A172 (cell line): ENCODE data around the gene SLC5A2. TPM values are rescaled to one million over a fixed set of nuclear protein-coding genes. Genes with fewer than 3 reads are reported as not detected.
"Not testable (repeated sequence)": the region's sequence is repeated elsewhere in the genome, so short reads cannot be mapped to it uniquely, and the experiment has no call there.

ENCODE experiments used
- DNase-seq: peaks from one replicate; pipeline ENCODE4 v3.0.0-alpha.2; 2015; ENCODE audit warnings: low spot score
- total RNA-seq: library from RNA; depleted of rRNA; stranded (reverse); fragments of >200 nt; shearing (Covaris generic); gene quantifications from 2 replicates; pipeline ENCODE4 v1.2.3, GENCODE V29; 2014

The SLC5A2 gene
- total RNA-seq, 1 experiment from 2014 or later, result not detected

DNA sequence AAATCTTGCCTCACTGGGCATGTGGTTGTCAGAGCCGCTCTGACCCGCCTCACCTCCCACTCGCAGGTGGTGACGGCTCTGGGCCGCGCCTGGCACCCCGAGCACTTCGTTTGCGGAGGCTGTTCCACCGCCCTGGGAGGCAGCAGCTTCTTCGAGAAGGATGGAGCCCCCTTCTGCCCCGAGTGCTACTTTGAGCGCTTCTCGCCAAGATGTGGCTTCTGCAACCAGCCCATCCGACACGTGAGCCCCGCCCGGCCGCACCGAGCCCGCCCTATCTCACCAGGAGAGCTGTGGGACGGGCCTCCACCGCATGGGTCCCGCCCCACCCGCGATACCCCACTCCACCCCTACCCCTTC is 7.0 kb upstream of the SLC5A2 start:
- DNase-seq, result no peak

DNA sequence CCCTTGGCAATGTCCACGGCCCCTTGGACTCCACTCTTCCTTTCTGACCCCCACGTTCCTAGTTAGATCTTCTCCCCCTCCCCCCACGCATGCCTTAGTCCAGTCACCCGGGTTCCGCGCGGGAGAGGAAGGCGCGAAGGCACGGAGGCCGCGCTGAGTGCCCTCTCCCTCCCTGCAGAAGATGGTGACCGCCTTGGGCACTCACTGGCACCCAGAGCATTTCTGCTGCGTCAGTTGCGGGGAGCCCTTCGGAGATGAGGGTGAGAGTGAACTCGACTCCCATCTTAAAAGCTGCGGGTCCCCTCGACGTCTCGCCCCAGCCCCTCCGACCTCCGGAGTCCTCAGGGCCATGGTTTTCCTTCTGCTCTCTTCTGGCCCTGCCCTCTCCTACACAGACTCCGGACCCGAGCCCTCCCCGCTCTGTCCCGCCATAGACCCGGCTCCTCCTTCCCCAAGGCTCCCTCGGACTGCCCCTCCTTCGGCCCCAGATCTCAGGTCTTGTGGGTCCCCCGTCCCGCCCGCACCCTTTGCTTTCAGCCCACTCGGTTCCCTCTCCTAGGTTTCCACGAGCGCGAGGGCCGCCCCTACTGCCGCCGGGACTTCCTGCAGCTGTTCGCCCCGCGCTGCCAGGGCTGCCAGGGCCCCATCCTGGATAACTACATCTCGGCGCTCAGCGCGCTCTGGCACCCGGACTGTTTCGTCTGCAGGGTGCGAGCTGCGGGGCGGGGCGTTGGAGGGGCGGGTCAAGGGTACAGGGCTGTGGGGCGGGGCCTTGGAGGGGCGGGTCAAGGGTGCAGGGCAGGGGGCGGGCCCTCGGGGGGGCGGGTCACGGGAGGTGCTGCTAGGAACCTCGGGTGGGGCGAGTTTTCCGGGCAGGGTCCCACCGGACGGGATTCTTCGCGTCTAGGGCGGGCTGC is 6.4 kb upstream of the SLC5A2 start:
- no peak for DNase-seq

DNA sequence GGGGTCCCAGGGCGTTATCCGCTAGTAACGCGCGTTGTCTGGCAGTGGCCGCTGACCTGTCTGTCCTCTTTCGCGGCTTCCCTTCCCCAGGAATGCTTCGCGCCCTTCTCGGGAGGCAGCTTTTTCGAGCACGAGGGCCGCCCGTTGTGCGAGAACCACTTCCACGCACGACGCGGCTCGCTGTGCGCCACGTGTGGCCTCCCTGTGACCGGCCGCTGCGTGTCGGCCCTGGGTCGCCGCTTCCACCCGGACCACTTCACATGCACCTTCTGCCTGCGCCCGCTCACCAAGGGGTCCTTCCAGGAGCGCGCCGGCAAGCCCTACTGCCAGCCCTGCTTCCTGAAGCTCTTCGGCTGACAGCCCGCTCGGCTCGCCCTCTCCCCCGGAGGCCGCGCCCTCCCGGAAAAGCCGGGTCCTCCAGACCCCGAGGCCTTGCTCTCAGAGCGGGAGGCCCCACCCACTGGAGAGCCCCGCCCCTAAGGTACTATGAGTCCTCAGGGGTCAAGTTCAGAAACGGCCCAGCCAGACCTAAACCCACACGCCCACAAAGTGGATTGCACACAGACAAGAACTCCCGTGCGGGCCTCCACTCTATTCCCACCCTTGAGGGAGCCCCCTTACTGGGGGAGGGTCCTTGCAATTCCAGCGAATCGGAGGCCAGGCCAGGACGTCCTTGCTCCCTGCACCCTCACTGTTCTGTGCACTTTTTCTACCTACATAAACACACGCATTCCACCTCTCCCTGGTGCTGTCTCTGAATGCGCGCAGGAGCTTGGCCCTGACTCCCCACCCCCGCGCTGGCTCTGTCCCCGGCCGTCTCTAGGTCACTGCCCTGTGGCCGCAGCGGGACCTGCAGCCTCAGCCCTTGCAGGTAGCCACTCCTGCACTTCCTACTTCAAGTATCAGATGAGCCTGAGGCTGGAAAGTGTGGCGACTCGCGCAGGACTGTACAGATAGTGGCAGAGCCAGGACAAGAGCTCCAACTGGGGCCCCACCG is 5.4 kb upstream of the SLC5A2 start:
- DNase-seq, result no peak

DNA sequence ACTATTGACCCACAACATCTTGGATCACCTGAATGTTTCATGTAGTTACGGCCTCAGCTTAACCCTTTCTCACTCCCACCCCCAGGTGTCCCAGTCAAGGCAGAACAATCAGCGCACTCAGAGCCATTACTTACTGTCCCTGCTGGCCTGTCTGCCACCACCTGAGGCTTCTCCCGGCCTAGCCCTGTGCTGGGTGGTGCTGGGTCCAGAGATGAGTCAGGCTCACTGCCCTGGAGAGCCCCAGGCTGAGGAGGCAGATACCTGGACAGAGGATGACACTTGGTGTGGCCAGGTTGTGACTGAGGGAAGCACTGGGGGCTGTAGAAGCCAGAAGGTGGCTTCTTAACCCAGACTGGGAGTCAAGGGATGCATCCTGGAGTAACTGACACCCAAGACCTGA is 4.0 kb upstream of the SLC5A2 start:
- DNase-seq, result no peak

DNA sequence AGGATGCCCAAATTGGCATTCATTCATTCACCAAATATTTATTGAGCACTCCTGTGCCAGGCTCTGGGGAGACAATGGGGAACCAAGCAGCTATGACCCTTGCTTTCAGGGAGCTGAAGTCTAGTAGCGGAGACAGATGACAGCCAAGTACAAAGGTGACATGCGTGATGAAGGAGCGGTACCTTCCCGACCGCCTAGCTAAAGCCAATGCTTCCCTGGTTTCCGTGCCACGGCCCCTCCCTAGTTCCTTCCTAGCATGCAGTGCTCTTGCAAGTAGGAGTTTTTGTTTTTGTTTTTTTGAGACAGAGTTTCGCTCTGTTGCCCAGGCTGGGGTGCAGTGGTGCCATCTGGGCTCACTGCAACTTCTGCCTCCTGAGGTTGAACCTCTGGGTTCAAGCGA is 3.2 kb upstream of the SLC5A2 start:
- DNase-seq, result no peak

DNA sequence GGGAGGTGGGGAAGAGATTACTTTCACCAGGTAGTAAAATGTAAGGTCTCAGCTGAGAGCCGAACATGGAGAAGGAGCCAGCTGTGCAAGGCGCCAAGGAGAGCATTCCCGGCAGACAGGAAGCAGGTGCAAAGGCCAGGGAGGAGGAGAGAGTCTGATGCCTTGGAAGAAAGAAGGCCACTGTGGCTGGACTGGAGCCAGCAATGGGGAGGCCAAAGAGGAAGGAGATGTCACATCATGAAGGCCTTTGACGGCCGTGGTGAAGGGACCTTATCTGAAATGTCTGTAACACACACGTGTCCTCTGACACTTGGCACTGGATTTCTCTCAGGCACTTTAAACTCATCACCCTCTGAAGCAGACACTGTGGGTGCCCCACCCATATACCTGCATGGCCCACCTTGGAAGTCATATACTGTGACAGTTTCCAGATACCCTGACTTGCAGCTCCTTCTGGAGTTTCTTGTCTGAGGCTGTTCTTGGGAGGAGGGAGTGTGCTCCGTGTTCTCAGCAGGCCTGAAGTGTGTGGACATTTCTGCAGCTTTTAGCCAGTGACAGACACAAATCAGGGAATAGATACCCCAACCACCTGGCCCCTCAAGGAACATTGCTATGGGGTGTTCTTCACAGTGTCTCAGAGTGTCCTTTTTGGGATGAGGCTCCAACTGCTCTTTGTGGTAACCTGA is 1.9 kb upstream of the SLC5A2 start:
- DNase-seq, result no peak

DNA sequence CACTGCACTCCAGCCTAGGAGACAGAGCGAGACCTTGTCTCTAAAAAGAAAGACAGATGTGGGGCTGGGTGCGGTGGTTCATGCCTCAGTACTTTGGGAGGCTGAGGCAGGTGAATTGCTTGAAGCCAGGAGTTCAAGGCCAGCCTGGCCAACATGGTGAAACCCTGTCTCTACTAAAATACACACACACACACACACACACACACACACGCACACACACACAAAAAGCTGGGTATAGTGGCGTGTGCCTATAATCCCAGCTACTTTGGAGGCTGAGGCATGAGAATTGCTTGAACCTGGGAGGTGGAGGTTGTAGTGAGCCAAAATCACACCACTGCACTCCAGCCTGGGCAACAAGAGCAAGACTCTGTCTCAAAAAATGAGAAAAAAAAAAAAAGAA is 1.1 kb downstream of the SLC5A2 start:
- not testable (repeated sequence) for DNase-seq

DNA sequence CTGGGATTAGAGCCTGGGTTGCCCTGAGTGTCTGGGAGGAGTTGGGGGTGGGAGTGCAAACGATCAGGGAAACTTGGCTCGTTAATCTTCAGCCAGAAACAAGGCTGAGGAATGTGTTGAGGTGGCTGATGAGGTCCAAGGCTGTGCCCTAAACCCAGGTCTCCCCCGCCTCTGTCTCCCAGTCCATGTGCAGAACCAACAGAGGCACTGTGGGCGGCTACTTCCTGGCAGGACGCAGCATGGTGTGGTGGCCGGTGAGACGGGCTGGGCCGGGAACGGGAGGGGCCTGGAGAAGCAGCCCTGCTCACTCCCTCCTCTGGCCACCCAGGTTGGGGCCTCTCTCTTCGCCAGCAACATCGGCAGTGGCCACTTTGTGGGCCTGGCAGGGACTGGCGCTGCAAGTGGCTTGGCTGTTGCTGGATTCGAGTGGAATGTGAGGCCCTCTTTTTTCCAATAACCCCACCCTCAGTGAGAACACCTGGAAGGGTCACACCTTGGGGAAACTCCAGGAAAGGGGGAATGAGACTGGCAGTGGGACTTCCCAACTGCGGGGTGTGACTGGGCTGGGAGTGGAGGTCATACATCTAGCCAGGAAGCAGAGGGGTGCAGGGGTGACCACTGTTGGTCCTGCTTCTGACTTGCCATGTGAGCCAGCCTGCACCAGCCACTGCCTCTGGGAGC is 1.7 kb downstream of the SLC5A2 start:
- DNase-seq, result no peak

DNA sequence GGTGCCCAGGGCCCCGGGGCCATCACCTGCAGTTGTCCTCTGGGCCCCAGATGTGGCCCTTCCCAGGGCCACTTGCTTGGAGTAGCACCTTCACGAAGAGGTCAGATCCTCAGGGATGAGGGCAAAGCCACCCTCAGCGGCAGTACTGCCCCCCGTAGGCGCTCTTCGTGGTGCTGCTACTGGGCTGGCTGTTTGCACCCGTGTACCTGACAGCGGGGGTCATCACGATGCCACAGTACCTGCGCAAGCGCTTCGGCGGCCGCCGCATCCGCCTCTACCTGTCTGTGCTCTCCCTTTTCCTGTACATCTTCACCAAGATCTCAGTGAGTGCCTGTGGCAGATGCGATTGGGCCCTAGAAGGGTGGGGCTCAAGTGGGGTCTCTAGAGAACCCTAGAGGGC is 2.6 kb downstream of the SLC5A2 start:
- no peak for DNase-seq

DNA sequence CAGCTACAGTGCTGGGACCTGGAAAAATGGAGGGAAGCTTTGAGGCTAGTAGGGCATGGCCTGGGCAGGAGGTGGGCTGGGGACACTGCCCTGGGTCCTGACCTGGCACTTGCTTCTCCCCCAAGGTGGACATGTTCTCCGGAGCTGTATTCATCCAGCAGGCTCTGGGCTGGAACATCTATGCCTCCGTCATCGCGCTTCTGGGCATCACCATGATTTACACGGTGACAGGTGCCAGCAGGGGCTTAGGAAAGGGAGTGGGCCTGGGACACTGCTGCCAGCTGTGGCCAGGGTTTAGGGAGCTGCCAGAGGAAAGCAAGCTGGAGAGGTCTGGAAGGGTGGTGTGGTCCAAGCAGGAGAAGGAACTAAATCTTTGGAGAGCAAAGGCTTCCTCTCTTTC is 3.1 kb downstream of the SLC5A2 start:
- DNase-seq, result no peak

DNA sequence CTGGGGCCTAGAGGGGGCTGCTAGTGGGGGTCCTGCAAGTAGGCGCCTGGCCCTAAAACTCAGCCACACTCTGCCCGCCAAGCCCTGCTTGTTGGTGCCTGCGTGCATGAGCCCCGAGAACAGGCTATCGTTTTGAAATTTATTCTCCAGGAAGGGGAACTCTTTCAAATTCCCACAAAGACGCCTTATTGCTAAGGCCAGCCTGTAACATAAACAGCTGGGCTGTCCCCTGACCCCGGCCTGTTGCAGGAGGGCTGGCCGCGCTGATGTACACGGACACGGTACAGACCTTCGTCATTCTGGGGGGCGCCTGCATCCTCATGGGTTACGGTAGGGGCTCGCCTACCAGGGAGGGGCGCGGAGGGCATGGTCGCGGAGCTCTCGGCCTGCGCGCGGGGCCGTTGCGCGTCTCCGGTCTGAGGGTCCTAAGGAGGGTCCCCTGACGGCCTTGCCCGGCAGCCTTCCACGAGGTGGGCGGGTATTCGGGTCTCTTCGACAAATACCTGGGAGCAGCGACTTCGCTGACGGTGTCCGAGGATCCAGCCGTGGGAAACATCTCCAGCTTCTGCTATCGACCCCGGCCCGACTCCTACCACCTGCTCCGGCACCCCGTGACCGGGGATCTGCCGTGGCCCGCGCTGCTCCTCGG is 4.3 kb downstream of the SLC5A2 start:
- DNase-seq, result no peak

DNA sequence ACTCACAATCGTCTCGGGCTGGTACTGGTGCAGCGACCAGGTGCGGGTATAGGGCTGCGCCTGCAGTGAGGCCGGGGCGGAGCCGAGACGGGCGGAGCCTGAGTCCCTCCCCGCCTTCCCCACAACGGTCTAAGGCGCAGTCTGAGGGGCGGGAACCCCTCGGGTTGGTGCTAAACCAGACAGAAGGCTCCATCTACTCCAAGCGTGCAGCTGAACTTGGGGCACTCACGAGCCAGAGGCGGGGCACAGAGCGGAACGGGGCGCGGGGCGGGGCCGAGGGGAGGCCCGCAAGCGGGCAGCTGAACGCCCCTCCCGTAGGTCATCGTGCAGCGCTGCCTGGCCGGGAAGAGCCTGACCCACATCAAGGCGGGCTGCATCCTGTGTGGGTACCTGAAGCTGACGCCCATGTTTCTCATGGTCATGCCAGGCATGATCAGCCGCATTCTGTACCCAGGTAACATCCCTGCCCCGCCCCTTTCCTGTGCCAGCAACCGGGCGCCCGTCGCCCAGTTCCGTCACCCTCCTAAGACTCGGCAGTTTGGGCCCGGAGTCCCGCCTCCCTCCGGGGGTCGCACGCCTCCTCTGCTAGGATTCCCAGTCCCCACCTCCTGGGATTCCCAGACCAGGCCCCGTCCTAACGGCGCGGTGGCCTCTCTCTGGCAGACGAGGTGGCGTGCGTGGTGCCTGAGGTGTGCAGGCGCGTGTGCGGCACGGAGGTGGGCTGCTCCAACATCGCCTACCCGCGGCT is 5.0 kb downstream of the SLC5A2 start:
- no peak for DNase-seq

DNA sequence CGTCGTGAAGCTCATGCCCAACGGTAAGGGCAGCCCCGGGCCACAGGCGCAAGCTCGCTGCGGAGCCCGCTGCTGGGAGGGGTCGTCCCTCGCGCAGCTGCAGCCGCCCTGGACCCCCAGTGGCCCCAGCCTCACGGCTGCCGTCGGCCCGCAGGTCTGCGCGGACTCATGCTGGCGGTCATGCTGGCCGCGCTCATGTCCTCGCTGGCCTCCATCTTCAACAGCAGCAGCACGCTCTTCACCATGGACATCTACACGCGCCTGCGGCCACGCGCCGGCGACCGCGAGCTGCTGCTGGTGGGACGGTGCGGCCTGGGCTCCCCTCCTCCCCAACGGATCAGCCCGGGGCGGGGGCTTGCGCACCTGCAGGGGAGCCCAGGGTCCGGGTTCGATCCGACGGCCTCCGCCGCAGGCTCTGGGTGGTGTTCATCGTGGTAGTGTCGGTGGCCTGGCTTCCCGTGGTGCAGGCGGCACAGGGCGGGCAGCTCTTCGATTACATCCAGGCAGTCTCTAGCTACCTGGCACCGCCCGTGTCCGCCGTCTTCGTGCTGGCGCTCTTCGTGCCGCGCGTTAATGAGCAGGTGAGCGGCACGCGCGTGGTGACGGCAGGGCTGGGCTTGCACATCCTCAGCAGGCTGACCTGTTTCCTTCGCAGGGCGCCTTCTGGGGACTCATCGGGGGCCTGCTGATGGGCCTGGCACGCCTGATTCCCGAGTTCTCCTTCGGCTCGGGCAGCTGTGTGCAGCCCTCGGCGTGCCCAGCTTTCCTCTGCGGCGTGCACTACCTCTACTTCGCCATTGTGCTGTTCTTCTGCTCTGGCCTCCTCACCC is 5.8 kb downstream of the SLC5A2 start:
- DNase-seq, result no peak

DNA sequence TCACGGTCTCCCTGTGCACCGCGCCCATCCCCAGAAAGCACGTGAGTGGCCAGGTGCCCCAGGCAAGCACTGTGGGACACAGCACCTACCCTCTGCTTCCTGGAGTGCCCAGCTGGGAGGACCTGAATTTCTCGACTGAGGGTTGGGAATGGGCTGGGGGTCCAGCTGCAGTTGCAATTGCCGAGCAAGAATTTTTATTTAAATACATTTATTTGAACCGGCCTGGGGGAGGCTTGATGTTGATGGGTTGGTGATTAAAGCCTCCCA is 6.3 kb downstream of the SLC5A2 start:
- DNase-seq, result no peak

DNA sequence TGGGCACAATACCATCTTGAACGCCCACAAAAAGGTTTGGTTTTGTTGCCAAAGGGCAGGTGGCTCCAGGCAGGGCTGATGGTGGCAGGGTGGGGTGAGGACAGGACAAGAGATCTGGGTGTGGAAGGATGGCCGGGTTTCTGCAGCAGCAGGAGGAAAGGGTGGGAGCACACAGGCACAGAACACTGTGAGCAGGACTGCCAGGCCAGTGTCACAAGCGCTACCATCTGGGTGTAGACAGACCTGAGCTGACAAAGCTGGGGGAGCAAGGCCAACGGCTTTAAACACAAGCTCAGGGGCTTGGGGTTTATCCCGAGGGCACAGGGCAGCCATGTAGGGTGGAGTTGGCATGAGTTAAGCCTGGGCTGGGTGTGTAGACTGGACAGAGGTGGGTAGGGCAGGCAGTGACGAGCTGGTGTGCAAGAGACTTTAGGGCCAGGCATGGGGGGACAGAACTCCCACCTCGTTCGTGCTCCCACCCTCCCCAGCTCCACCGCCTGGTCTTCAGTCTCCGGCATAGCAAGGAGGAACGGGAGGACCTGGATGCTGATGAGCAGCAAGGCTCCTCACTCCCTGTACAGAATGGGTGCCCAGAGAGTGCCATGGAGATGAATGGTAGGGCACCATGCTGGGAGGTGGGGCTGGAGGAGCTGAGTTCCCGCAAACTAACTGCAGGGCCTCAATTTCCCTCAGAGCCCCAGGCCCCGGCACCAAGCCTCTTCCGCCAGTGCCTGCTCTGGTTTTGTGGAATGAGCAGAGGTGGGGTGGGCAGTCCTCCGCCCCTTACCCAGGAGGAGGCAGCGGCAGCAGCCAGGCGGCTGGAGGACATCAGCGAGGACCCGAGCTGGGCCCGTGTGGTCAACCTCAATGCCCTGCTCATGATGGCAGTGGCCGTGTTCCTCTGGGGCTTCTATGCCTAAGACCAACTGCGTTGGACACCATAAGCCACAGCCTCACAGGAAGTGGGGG is 7.0 kb downstream of the SLC5A2 start:
- DNase-seq, result no peak

DNA sequence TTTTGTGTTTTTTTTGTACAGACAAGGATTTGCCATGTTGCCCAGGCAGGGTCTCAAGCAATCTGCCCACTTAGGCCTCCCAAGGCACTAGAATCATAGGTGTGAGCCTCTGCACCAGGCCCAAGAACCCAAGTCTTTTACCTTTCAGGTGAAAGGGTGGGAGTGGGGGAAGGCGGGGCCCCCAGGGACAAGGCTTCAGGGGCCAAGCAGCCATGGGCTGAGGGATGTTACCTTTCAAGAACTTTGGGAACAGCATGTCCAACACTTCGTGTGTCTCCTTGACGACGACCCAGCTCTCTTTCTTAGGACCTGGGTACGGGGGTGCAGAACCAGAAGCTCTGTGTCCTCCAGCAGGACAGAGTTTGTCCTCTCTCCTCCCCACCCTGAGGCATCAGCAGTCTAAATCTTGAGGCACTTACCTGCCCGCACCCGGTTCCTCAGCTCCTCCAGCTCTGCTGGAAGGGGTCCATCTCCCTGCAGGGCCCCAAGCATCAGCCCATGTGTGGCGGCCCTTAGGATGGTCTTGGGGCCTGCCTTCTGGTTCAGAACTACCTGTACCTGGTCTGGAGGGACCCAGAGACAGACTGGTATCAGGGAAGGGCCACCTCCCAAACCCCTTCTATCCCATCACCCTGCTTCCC is 9.0 kb downstream of the SLC5A2 start:
- no peak for DNase-seq

DNA sequence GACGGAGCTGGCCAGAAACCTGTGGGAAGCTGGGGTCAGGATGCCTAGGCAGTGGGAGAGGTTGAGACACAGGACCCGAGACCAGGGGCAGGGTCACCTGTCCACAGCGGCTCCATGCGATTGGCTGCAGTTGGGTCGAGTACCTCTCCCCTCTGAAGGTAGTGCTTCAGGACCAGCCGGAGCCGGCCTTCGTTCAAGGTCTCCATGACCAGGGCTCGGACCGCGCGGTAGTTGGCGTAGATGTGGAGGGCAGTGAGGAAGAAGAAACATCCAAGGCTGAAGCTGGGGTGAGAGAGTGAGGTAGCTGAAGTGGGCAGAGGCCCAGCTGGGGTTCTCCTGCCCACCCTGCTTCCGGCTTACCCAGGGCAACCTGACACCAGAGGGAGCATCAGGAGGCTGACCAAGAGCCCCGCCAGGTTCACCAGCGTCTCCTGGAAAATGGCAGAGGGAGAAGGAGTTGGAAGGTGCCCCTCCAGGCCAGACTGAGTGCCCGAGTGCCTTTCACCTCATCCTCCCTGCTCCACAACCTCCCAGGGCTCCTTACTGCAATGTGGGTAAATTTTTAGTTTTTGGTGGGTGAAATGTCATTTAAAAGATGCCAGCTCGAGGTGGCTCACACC is 10.7 kb downstream of the SLC5A2 start:
- DNase-seq, result no peak
